Measurements from ENCODE around the gene COL17A1. TPM values are rescaled to one million over a fixed set of nuclear protein-coding genes. Genes with fewer than 3 reads are reported as not detected.

COL17A1 gene
- total and polyA plus RNA-seq, 9 donors, result 0.08 to 43.8 (median 0.26) TPM

GRCh38 chr10:104119996-104120395 is 34.3 kb upstream of the COL17A1 start:
- Histone ChIP-seq H3K4me3 (ENCODE audit: low read length) (no peak overlapping the region), H3K36me3 (ENCODE audit: control insufficient read depth, insufficient read depth, low read length) (no peaks in the 10 kb centered on the region), H3K9me3 (replicated peaks; ENCODE audit: control insufficient read depth, low read depth, low read length) (no peaks in the 10 kb centered on the region), H3K4me1 (ENCODE audit: control insufficient read depth, insufficient read depth, low read length) (peaks cover 4% of the 10 kb centered on the region), H3K27me3 (ENCODE audit: control insufficient read depth, insufficient read depth, low read length) (no peaks in the 10 kb centered on the region), H3K27ac (ENCODE audit: low read length) (peak overlapping the region; percentile 8)
- peak; percentile 22 for DNase-seq
- WGBS (ENCODE audit: insufficient coverage), result 28% methylated on average over 3 of the region's 3 CpGs

GRCh38 chr10:104117839-104118323 is 32.2 kb upstream of the COL17A1 start:
- H3K36me3 ChIP-seq (ENCODE audit: control insufficient read depth, insufficient read depth, low read length), result no peaks in the 10 kb centered on the region
- H3K27me3 ChIP-seq (ENCODE audit: control insufficient read depth, insufficient read depth, low read length), result no peaks in the 10 kb centered on the region
- H3K4me3 ChIP-seq (ENCODE audit: low read length), result no peak overlapping the region
- H3K27ac ChIP-seq (ENCODE audit: low read length), result no peak overlapping the region
- DNase-seq, result no peak
- no CpG with 5 or more reads among the region's 4 CpGs for WGBS (ENCODE audit: insufficient coverage)
- peaks cover 4% of the 10 kb centered on the region for H3K4me1 ChIP-seq (ENCODE audit: control insufficient read depth, insufficient read depth, low read length)
- H3K9me3 ChIP-seq (replicated peaks; ENCODE audit: control insufficient read depth, low read depth, low read length), result no peaks in the 10 kb centered on the region

- no peak for DNase-seq
- Histone ChIP-seq H3K4me3 (ENCODE audit: low read length) (no peak overlapping the region), H3K9me3 (replicated peaks; ENCODE audit: control insufficient read depth, low read depth, low read length) (no peaks in the 10 kb centered on the region), H3K27ac (ENCODE audit: low read length) (no peak overlapping the region), H3K4me1 (ENCODE audit: control insufficient read depth, insufficient read depth, low read length) (no peaks in the 10 kb centered on the region), H3K36me3 (ENCODE audit: control insufficient read depth, insufficient read depth, low read length) (no peaks in the 10 kb centered on the region), H3K27me3 (ENCODE audit: control insufficient read depth, insufficient read depth, low read length) (no peaks in the 10 kb centered on the region)
- WGBS (ENCODE audit: insufficient coverage), result no CpG with 5 or more reads among the region's 1 CpG
Measured at GRCh38 chr10:104113376-104113956, 27.8 kb upstream of the COL17A1 start.

- WGBS (ENCODE audit: insufficient coverage), result 86% methylated on average over 1 of the region's 3 CpGs
- Histone ChIP-seq H3K4me1 (ENCODE audit: control insufficient read depth, insufficient read depth, low read length) (no peaks in the 10 kb centered on the region), H3K27me3 (ENCODE audit: control insufficient read depth, insufficient read depth, low read length) (no peaks in the 10 kb centered on the region), H3K36me3 (ENCODE audit: control insufficient read depth, insufficient read depth, low read length) (no peaks in the 10 kb centered on the region), H3K4me3 (ENCODE audit: low read length) (no peak overlapping the region), H3K27ac (ENCODE audit: low read length) (no peak overlapping the region), H3K9me3 (replicated peaks; ENCODE audit: control insufficient read depth, low read depth, low read length) (no peaks in the 10 kb centered on the region)
- DNase-seq, result no peak
Measured at GRCh38 chr10:104109908-104110662, 24.4 kb upstream of the COL17A1 start.

GRCh38 chr10:104104926-104105325 is 19.2 kb upstream of the COL17A1 start:
- Histone ChIP-seq H3K27ac (ENCODE audit: low read length) (no peak overlapping the region), H3K4me1 (ENCODE audit: control insufficient read depth, insufficient read depth, low read length) (no peaks in the 10 kb centered on the region), H3K4me3 (ENCODE audit: low read length) (no peak overlapping the region), H3K36me3 (ENCODE audit: control insufficient read depth, insufficient read depth, low read length) (no peaks in the 10 kb centered on the region), H3K27me3 (ENCODE audit: control insufficient read depth, insufficient read depth, low read length) (no peaks in the 10 kb centered on the region), H3K9me3 (replicated peaks; ENCODE audit: control insufficient read depth, low read depth, low read length) (no peaks in the 10 kb centered on the region)
- no peak for DNase-seq
- no CpG with 5 or more reads among the region's 2 CpGs for WGBS (ENCODE audit: insufficient coverage)

- DNase-seq, result no peak
- no peak overlapping the region for H3K27ac ChIP-seq (ENCODE audit: low read length)
Measured at GRCh38 chr10:104104418-104104817, 18.7 kb upstream of the COL17A1 start.

GRCh38 chr10:104103956-104104355 is 18.3 kb upstream of the COL17A1 start:
- Histone ChIP-seq H3K27me3 (ENCODE audit: control insufficient read depth, insufficient read depth, low read length) (no peaks in the 10 kb centered on the region), H3K4me3 (ENCODE audit: low read length) (no peak overlapping the region), H3K27ac (ENCODE audit: low read length) (no peak overlapping the region), H3K9me3 (replicated peaks; ENCODE audit: control insufficient read depth, low read depth, low read length) (no peaks in the 10 kb centered on the region), H3K36me3 (ENCODE audit: control insufficient read depth, insufficient read depth, low read length) (no peaks in the 10 kb centered on the region), H3K4me1 (ENCODE audit: control insufficient read depth, insufficient read depth, low read length) (no peaks in the 10 kb centered on the region)
- DNase-seq, result no peak
- WGBS (ENCODE audit: insufficient coverage), result no CpG with 5 or more reads among the region's 1 CpG

More at GRCh38 chr10:104104418-104104817, 18.7 kb upstream of the COL17A1 start:
- Histone ChIP-seq H3K9me3 (replicated peaks; ENCODE audit: control insufficient read depth, low read depth, low read length) (no peaks in the 10 kb centered on the region), H3K4me3 (ENCODE audit: low read length) (no peak overlapping the region), H3K4me1 (ENCODE audit: control insufficient read depth, insufficient read depth, low read length) (no peaks in the 10 kb centered on the region), H3K36me3 (ENCODE audit: control insufficient read depth, insufficient read depth, low read length) (no peaks in the 10 kb centered on the region), H3K27me3 (ENCODE audit: control insufficient read depth, insufficient read depth, low read length) (no peaks in the 10 kb centered on the region)
- WGBS (ENCODE audit: insufficient coverage), result no CpG with 5 or more reads among the region's 1 CpG

GRCh38 chr10:104101902-104102301 is 16.2 kb upstream of the COL17A1 start:
- Histone ChIP-seq H3K36me3 (ENCODE audit: control insufficient read depth, insufficient read depth, low read length) (no peaks in the 10 kb centered on the region), H3K9me3 (replicated peaks; ENCODE audit: control insufficient read depth, low read depth, low read length) (peaks cover 3% of the 10 kb centered on the region), H3K27ac (ENCODE audit: low read length) (no peak overlapping the region), H3K4me1 (ENCODE audit: control insufficient read depth, insufficient read depth, low read length) (no peaks in the 10 kb centered on the region), H3K27me3 (ENCODE audit: control insufficient read depth, insufficient read depth, low read length) (no peaks in the 10 kb centered on the region), H3K4me3 (ENCODE audit: low read length) (no peak overlapping the region)
- DNase-seq, result no peak
- WGBS (ENCODE audit: insufficient coverage), result 50% methylated on average over 1 of the region's 1 CpG

GRCh38 chr10:104100795-104101194 is 15.1 kb upstream of the COL17A1 start:
- H3K36me3 ChIP-seq (ENCODE audit: control insufficient read depth, insufficient read depth, low read length), result no peaks in the 10 kb centered on the region
- no CpG with 5 or more reads among the region's 1 CpG for WGBS (ENCODE audit: insufficient coverage)
- no peak overlapping the region for H3K27ac ChIP-seq (ENCODE audit: low read length)
- no peak for DNase-seq
- H3K27me3 ChIP-seq (ENCODE audit: control insufficient read depth, insufficient read depth, low read length), result no peaks in the 10 kb centered on the region
- peaks cover 5% of the 10 kb centered on the region for H3K9me3 ChIP-seq (replicated peaks; ENCODE audit: control insufficient read depth, low read depth, low read length)
- H3K4me3 ChIP-seq (ENCODE audit: low read length), result no peak overlapping the region
- H3K4me1 ChIP-seq (ENCODE audit: control insufficient read depth, insufficient read depth, low read length), result no peaks in the 10 kb centered on the region

- Histone ChIP-seq H3K36me3 (ENCODE audit: control insufficient read depth, insufficient read depth, low read length) (no peaks in the 10 kb centered on the region), H3K27me3 (ENCODE audit: control insufficient read depth, insufficient read depth, low read length) (no peaks in the 10 kb centered on the region), H3K4me3 (ENCODE audit: low read length) (no peak overlapping the region), H3K27ac (ENCODE audit: low read length) (no peak overlapping the region), H3K9me3 (replicated peaks; ENCODE audit: control insufficient read depth, low read depth, low read length) (peaks cover 5% of the 10 kb centered on the region), H3K4me1 (ENCODE audit: control insufficient read depth, insufficient read depth, low read length) (no peaks in the 10 kb centered on the region)
- no peak for DNase-seq
Measured at GRCh38 chr10:104099941-104100340, 14.3 kb upstream of the COL17A1 start.

All from muscle of leg (tissue), 11 donors.